ENCODE results near the gene ATF7.

DNA sequence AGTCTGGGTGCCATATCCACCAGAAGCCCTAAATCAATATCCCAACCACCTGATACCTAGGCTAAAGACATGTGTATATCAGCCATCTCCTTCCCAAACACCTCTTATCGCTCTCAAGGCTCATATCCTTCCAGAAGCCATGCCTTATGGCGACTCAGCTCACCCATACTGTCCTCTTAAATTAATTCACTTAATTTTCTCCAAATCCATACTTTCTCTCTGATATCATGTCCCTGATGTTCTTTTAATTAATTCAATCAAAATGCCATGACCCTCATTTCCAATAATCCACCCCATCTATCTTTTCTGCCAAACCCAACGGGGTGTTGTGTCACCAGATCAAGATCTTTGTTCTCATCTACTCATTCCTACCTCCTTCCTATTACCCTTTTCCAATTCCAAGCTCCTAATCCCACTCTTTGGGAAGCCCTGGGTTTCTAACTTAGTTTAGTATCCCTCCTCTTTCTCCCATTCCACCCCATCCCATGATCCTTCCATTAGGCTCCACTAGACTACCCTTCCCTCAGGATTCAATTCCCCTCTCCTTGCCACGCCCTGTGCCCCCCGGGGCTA, 723 bp downstream of the ATF7 start:
- TF ChIP-seq, protein P1, sequence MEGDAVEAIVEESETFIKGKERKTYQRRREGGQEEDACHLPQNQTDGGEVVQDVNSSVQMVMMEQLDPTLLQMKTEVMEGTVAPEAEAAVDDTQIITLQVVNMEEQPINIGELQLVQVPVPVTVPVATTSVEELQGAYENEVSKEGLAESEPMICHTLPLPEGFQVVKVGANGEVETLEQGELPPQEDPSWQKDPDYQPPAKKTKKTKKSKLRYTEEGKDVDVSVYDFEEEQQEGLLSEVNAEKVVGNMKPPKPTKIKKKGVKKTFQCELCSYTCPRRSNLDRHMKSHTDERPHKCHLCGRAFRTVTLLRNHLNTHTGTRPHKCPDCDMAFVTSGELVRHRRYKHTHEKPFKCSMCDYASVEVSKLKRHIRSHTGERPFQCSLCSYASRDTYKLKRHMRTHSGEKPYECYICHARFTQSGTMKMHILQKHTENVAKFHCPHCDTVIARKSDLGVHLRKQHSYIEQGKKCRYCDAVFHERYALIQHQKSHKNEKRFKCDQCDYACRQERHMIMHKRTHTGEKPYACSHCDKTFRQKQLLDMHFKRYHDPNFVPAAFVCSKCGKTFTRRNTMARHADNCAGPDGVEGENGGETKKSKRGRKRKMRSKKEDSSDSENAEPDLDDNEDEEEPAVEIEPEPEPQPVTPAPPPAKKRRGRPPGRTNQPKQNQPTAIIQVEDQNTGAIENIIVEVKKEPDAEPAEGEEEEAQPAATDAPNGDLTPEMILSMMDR (IDR thresholded peaks at IDR 0.05; ENCODE audit: low read depth, low read length, poor library complexity, severe bottlenecking): no peak
- TF ChIP-seq EZH2phosphoT487 (IDR thresholded peaks at IDR 0.05; ENCODE audit: borderline replicate concordance, low read length): no peak

Data from DOHH2 (cell line).